ENCODE measurements around the gene RAD54L.

DNA sequence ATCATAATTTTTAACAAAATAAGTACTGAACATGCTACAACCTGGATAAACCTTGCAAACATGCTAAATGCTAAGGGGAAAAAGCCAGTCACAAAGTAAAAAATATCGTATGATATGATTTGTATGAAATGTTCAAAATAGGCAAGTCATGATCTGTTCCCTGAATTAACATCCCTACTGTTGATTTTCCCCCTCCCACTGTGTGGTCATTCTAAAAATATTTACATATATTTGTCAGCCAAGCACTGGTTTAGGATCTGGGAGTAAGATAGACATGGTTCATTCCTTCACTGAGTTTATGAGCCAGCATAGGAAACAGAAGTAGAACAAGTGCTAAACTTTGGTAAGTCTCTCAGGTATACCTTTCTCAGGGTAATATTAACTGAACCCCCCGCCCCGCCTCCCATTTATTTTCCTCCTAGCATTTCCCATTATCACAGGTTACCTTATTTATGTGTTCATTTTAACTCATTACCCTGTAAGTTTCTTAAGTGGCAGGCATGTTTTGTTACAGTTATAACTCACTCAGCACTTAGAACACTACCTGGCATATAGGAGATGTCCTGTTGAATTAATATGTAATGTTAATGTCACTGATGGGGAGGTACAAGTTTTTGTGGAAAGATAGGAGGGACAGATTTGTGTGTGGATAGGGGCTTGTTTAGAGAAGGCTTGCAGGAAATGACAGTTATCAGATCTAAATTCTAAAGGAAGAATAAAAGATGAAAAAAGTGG, 68.3 kb downstream of the RAD54L start:
- no peak for TF ChIP-seq ZNF384 (IDR thresholded peaks at IDR 0.05)
- TF ChIP-seq SUZ12 (IDR thresholded peaks at IDR 0.05): no peak
- TF ChIP-seq, protein P1, sequence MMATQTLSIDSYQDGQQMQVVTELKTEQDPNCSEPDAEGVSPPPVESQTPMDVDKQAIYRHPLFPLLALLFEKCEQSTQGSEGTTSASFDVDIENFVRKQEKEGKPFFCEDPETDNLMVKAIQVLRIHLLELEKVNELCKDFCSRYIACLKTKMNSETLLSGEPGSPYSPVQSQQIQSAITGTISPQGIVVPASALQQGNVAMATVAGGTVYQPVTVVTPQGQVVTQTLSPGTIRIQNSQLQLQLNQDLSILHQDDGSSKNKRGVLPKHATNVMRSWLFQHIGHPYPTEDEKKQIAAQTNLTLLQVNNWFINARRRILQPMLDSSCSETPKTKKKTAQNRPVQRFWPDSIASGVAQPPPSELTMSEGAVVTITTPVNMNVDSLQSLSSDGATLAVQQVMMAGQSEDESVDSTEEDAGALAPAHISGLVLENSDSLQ (IDR thresholded peaks at IDR 0.05): no peak
- TF ChIP-seq TARDBP (IDR thresholded peaks at IDR 0.05): no peak
- no peak for TF ChIP-seq FOXA1 (IDR thresholded peaks at IDR 0.05)
- TF ChIP-seq FOXK2 (IDR thresholded peaks at IDR 0.05): no peak
- no peak for TF ChIP-seq SP1 (IDR thresholded peaks at IDR 0.05)

All from HEK293T (cell line).